Measurements from ENCODE around the gene CTDSP1.

CTDSP1 gene

DNA sequence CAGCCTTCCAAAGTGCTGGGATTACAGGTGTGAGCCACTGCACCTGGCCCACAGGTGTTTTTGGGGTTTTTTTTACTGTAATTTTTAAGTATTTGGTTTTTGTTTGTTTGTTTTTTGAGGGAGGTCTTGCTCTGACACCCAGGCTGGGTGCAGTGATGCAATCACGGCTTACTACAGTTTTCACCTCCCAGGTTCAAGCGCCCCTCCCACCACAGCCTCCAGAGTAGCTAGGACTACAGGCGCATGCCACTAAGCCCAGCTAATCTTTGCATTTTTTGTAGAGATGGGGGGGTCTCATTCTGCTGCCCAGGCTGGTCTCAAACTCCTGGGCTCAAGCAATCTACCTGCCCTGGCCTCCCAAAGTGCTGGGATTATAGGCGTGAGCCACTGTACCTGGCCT lies 24.9 kb upstream of the CTDSP1 start:
- TF ChIP-seq, protein P1, sequence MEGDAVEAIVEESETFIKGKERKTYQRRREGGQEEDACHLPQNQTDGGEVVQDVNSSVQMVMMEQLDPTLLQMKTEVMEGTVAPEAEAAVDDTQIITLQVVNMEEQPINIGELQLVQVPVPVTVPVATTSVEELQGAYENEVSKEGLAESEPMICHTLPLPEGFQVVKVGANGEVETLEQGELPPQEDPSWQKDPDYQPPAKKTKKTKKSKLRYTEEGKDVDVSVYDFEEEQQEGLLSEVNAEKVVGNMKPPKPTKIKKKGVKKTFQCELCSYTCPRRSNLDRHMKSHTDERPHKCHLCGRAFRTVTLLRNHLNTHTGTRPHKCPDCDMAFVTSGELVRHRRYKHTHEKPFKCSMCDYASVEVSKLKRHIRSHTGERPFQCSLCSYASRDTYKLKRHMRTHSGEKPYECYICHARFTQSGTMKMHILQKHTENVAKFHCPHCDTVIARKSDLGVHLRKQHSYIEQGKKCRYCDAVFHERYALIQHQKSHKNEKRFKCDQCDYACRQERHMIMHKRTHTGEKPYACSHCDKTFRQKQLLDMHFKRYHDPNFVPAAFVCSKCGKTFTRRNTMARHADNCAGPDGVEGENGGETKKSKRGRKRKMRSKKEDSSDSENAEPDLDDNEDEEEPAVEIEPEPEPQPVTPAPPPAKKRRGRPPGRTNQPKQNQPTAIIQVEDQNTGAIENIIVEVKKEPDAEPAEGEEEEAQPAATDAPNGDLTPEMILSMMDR (IDR thresholded peaks at IDR 0.05), result no peak
- Histone ChIP-seq H3K9me3 (no peaks in the 10 kb centered on the region), H3K27me3 (no peaks in the 10 kb centered on the region), H3K27ac (no peak overlapping the region), H3K4me3 (no peak overlapping the region), H3K4me1 (peaks cover 0 to 12% (median 2%) of the 10 kb centered on the region in 4 donors), H3K36me3 (no peaks in the 10 kb centered on the region)
- intact Hi-C loops (cut with DNase I; ENCODE audit: low total_unique reads), result no loop called here
- DNase-seq, result peak in 1 of 2 donors; percentile 7

DNA sequence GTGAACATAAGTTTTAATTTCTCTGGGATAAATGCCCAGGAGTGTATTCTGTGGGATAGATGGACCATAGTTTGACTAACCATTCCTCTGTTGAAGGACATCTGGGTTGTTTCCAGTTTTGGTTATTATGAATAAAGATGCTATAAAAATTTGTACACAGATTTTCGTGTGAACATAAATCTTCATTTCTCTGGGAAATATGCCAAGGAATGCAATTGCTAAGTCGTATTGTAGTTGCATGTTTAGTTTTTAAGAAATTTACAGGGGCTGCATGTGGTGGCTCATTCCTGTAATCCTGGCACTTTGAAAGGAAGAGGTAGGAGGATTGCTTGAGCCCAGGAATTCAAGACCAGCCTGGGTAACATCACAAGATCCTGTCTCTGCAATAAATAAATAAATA lies 24.5 kb upstream of the CTDSP1 start:
- Histone ChIP-seq H3K9me3 (no peaks in the 10 kb centered on the region), H3K27ac (no peak overlapping the region), H3K4me3 (no peak overlapping the region), H3K36me3 (no peaks in the 10 kb centered on the region), H3K27me3 (no peaks in the 10 kb centered on the region), H3K4me1 (peaks cover 0 to 8% (median 1%) of the 10 kb centered on the region in 4 donors)
- TF ChIP-seq, protein P1 (IDR thresholded peaks at IDR 0.05), result no peak
- intact Hi-C loops (cut with DNase I; ENCODE audit: low total_unique reads), result no loop called here
- no peak for DNase-seq

DNA sequence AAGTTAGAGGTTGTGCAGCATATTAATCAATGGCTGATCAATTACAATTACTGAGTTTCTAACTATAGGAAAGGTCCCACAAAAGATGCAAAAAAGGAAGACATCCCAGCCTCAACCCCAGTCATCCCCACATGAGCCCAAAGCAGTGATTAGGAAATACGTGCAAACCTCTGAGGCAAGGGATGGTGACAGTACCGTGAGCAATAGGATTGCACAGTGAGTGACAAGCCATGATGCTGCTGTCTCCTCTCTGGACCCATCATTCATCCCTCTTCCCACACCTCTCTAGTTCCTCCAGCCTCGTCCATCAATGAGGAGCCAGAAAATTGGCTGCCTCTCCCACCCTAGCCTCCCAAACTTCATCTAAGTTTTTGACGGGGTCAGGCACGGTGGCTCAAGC lies 21.6 kb upstream of the CTDSP1 start:
- intact Hi-C loops (cut with DNase I; ENCODE audit: low total_unique reads), result no loop called here
- Histone ChIP-seq H3K4me3 (no peak overlapping the region), H3K27ac (no peak overlapping the region), H3K9me3 (no peaks in the 10 kb centered on the region), H3K27me3 (no peaks in the 10 kb centered on the region), H3K4me1 (no peaks in the 10 kb centered on the region), H3K36me3 (no peaks in the 10 kb centered on the region)
- TF ChIP-seq, protein P1 (IDR thresholded peaks at IDR 0.05), result no peak
- no peak for DNase-seq

DNA sequence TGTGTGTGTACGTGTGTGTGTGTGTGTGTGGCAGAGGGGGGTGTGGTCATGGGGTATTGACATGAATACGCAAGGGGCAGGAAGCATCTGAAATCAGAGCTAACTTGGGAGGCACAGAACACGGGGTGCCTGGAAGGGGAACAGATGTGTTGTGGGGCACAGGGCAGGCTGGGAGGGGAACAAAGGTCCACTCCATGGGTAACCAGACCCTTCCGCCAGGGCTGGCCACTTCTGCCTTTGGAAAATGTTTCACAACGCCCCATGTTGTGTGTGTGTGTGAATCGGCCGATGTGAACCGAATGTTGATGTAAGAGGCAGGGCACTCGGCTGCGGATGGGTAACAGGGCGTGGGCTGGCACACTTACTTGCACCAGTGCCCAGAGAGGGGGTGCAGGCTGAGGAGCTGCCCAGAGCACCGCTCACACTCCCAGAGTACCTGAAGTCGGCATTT lies 17.7 kb upstream of the CTDSP1 start, which contains the start of gene SLC11A1:
Gene SLC11A1 (plus strand): TSS at position 358 of the 451 bp plus-strand sequence. CDS start 96 bp downstream, outside the sequence.
- H3K4me3 ChIP-seq, result peak within 1 kb of the TSS; percentile 21 to 31
- intact Hi-C loops (cut with DNase I; ENCODE audit: low total_unique reads), result no loop called here
- H3K27me3 ChIP-seq, result no peaks in the 10 kb centered on the region
- peak within 1 kb of the TSS in 1 of 2 donors; percentile 3 for H3K27ac ChIP-seq
- no peaks in the 10 kb centered on the region for H3K9me3 ChIP-seq
- TF ChIP-seq, protein P1 (IDR thresholded peaks at IDR 0.05), result no peak
- no peaks in the 10 kb centered on the region for H3K36me3 ChIP-seq
- peak; percentile 76 to 87 for DNase-seq
- no peaks in the 10 kb centered on the region for H3K4me1 ChIP-seq

DNA sequence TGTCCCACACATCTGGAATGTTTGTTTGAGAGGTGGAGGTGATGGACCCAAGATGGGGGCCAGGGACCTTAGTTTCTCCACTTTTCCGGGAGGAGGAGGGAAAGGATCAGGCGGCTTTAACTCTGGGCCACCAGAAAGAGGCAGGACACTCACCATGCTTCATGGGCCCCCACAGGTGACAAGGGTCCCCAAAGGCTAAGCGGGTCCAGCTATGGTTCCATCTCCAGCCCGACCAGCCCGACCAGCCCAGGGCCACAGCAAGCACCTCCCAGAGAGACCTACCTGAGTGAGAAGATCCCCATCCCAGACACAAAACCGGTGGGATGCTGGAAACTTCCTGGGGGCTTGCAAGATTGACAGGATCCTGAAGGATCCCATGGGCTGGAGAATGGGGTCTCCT lies 16.9 kb upstream of the CTDSP1 start:
- TF ChIP-seq, protein P1 (IDR thresholded peaks at IDR 0.05), result no peak
- Histone ChIP-seq H3K27me3 (peaks cover 0 to 4% of the 10 kb centered on the region in 2 donors), H3K27ac (peak overlapping the region in 1 of 2 donors; percentile 3), H3K4me3 (peak overlapping the region; percentile 21 to 31), H3K36me3 (no peaks in the 10 kb centered on the region), H3K4me1 (peaks cover 0 to 8% (median 7%) of the 10 kb centered on the region in 4 donors), H3K9me3 (no peaks in the 10 kb centered on the region)
- no peak for DNase-seq
- intact Hi-C loops (cut with DNase I; ENCODE audit: low total_unique reads), result no loop called here

Data from tibial artery (tissue), 4 donors.